MM.1S (cell line): ENCODE results near the gene SGK1.
"Not testable (repeated sequence)": the region's sequence is repeated elsewhere in the genome, so short reads cannot be mapped to it uniquely, and the experiment has no call there.

ENCODE experiments used
- EZH2 ChIP-seq: fragments of 300-600 bp; sonication (generic); optimal IDR thresholded peaks from 2 replicates; pipeline ENCODE3; 2017; ENCODE audit warnings: low read depth, mild to moderate bottlenecking, antibody characterized with exemption, low read length, mixed read lengths
- EZH2phosphoT487 ChIP-seq: fragments of 300-600 bp; sonication (generic); IDR thresholded peaks from 2 replicates; pipeline ENCODE4 v1.6.1; 2018; ENCODE audit warnings: antibody characterized with exemption, low read length
- TF ChIP-seq, protein P1 (sequence below): fragments of 300-600 bp; sonication (generic); IDR thresholded peaks from 2 replicates; pipeline ENCODE4 v1.5.1; 2016; ENCODE audit warnings: antibody characterized with exemption, low read length, mixed read lengths

DNA sequence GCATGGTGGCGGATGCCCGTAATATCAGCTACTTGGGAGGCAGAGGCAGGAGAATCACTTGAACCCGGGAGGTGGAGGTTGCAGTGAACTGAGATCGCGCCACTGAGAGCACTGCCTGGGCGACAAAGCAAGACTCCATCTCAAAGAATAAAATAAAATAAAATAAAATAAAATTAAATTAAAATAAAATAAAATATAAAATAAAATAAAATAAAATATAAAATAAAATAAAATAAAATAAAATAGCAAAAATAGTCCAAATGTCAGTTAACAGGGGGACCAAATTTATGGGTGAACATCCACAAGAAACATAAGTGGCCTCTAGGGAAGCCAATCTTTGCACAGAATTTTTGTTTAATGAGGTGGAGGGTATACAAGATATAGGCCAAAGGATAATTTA, 120.2 kb downstream of the SGK1 start:
- TF ChIP-seq, protein P1, sequence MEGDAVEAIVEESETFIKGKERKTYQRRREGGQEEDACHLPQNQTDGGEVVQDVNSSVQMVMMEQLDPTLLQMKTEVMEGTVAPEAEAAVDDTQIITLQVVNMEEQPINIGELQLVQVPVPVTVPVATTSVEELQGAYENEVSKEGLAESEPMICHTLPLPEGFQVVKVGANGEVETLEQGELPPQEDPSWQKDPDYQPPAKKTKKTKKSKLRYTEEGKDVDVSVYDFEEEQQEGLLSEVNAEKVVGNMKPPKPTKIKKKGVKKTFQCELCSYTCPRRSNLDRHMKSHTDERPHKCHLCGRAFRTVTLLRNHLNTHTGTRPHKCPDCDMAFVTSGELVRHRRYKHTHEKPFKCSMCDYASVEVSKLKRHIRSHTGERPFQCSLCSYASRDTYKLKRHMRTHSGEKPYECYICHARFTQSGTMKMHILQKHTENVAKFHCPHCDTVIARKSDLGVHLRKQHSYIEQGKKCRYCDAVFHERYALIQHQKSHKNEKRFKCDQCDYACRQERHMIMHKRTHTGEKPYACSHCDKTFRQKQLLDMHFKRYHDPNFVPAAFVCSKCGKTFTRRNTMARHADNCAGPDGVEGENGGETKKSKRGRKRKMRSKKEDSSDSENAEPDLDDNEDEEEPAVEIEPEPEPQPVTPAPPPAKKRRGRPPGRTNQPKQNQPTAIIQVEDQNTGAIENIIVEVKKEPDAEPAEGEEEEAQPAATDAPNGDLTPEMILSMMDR: not testable (repeated sequence)
- TF ChIP-seq EZH2, EZH2phosphoT487: not testable (repeated sequence)
